Measurements from ENCODE around the gene PXDN. TPM values are rescaled to one million over a fixed set of nuclear protein-coding genes. Genes with fewer than 3 reads are reported as not detected.

Gene PXDN
- total RNA-seq, 2 donors from 2014 or later, result 34.8 to 46.0 TPM

- DNase-seq, result no peak
Observed at GRCh38 chr2:1617425-1618021, 126.8 kb downstream of the PXDN start.

GRCh38 chr2:1614564-1614963 lies 129.8 kb downstream of the PXDN start:
- ATAC-seq (no peak), DNase-seq (no peak)
- intact Hi-C loops (cut with DNase I), result no loop called here

More at GRCh38 chr2:1617425-1618021, 126.8 kb downstream of the PXDN start:
- intact Hi-C loops (cut with DNase I), result no loop called here
- ATAC-seq, result no peak

GRCh38 chr2:1613731-1614354 lies 130.5 kb downstream of the PXDN start:
- intact Hi-C loops (cut with DNase I), result no loop called here
- ATAC-seq (peak; percentile 56 to 88), DNase-seq (peak; percentile 65)

GRCh38 chr2:1613078-1613445 lies 131.3 kb downstream of the PXDN start:
- DNase-seq, result no peak
- ATAC-seq, result no peak
- intact Hi-C loops (cut with DNase I), result no loop called here

GRCh38 chr2:1612391-1613077 lies 131.8 kb downstream of the PXDN start:
- ATAC-seq, result no peak
- intact Hi-C loops (cut with DNase I), result no loop called here
- no peak for DNase-seq

- no peak for ATAC-seq
- intact Hi-C loops (cut with DNase I), result no loop called here
Observed at GRCh38 chr2:1611886-1612285, 132.4 kb downstream of the PXDN start.

GRCh38 chr2:1610096-1610485 lies 134.2 kb downstream of the PXDN start:
- intact Hi-C loops (cut with DNase I), result no loop called here
- no peak for ATAC-seq
- DNase-seq, result no peak

More at GRCh38 chr2:1611886-1612285, 132.4 kb downstream of the PXDN start:
- no peak for DNase-seq

GRCh38 chr2:1609485-1610095 lies 134.7 kb downstream of the PXDN start:
- DNase-seq (no peak), ATAC-seq (no peak)
- intact Hi-C loops (cut with DNase I), result no loop called here

GRCh38 chr2:1609040-1609439 lies 135.3 kb downstream of the PXDN start:
- intact Hi-C loops (cut with DNase I), result no loop called here
- no peak for DNase-seq
- ATAC-seq, result no peak

- DNase-seq (no peak), ATAC-seq (no peak)
- intact Hi-C loops (cut with DNase I), result no loop called here
Observed at GRCh38 chr2:1607971-1608688, 136.2 kb downstream of the PXDN start.

GRCh38 chr2:1607236-1607920 lies 136.9 kb downstream of the PXDN start:
- intact Hi-C loops (cut with DNase I), result no loop called here
- ATAC-seq (peak in 1 of 2 donors; percentile 11), DNase-seq (no peak)

GRCh38 chr2:1606421-1607235 lies 137.7 kb downstream of the PXDN start:
- peak in 1 of 2 donors; percentile 39 for ATAC-seq
- DNase-seq, result no peak
- intact Hi-C loops (cut with DNase I), result no loop called here

GRCh38 chr2:1606046-1606400 lies 138.3 kb downstream of the PXDN start:
- DNase-seq, result no peak
- no peak for ATAC-seq
- intact Hi-C loops (cut with DNase I), result no loop called here

GRCh38 chr2:1605102-1606045 lies 138.9 kb downstream of the PXDN start:
- intact Hi-C loops (cut with DNase I), result no loop called here

GRCh38 chr2:1603521-1603920 lies 140.8 kb downstream of the PXDN start:
- intact Hi-C loops (cut with DNase I), result no loop called here
- DNase-seq (no peak), ATAC-seq (no peak)

More at GRCh38 chr2:1605102-1606045, 138.9 kb downstream of the PXDN start:
- peak; percentile 55 to 72 for ATAC-seq
- peak; percentile 82 for DNase-seq

- ATAC-seq, result no peak
- DNase-seq, result peak; percentile 2
- intact Hi-C loops (cut with DNase I), result no loop called here
Observed at GRCh38 chr2:1603059-1603458, 141.3 kb downstream of the PXDN start.
